Measurements from ENCODE around the gene WDR88. TPM values are rescaled to one million over a fixed set of nuclear protein-coding genes. Genes with fewer than 3 reads are reported as not detected.

Gene WDR88
- total and polyA plus RNA-seq, 2 of the 13 experiments (the other 11 are each of a cell fraction or from before 2014, with no cell fraction given): not detected

DNA sequence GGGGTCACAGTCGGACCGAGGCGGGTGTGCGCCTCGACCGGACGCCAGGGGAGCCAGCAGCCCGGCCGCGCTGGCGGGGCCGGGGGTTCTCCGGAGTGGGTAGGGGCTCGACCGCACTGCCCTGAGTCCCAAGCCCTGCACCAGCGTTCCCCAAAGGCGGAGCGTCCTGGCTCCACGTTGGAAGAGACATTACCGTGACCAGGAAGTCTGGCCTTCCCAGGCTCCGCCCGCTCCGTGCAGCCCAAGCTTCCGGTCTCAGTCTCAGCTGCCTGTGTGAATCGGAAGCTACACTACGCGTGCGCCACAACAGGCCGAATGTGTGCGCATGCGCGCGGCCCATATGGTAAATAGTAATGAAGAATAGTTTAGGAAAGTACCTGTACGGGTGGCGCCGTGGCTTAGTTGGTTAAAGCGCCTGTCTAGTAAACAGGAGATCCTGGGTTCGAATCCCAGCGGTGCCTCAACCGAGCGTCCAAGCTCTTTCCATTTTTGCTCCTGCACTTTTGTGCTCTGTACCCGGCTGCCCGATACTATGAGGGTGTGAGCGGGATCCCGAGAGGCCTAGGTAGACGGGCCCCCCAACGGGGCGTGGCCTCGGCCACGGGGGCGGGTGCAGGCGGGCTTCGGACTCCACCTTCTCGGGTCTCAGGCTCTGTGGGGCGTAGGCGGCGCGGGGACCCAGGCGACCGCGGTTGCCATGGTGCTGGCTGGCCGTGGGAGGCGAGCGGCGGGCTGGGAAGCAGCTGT is 44.9 kb downstream of the WDR88 start (continued):
- TF ChIP-seq ZNF280D (CRISPR knock-in tag; IDR thresholded peaks at IDR 0.05) (peak; percentile 76), ZNF652 (CRISPR knock-in tag; IDR thresholded peaks at IDR 0.05; ENCODE audit: borderline replicate concordance, low read depth) (peak; percentile 58; the same call in 1 of the 2 replicates), PLRG1 (conservative IDR thresholded peaks at IDR 0.05) (no peak), RBFOX2 (IDR thresholded peaks at IDR 0.05; ENCODE audit: low read depth, low read length) (peak; percentile 95), SIX1 (CRISPR knock-in tag; IDR thresholded peaks at IDR 0.05; ENCODE audit: borderline replicate concordance) (peak; percentile 65; the same call in 1 of the 2 replicates), HNRNPK (IDR thresholded peaks at IDR 0.05; ENCODE audit: low read depth, low read length, poor library complexity, severe bottlenecking) (peak; percentile 76), GATA4 (IDR thresholded peaks at IDR 0.05; ENCODE audit: borderline replicate concordance, low read depth) (peak; percentile 73; the same call in 1 of the 2 replicates), PRDM4 (CRISPR knock-in tag; IDR thresholded peaks at IDR 0.05; ENCODE audit: borderline replicate concordance) (no peak), ZNF557 (CRISPR knock-in tag; IDR thresholded peaks at IDR 0.05) (peak; percentile 88), ZNF776 (CRISPR knock-in tag; IDR thresholded peaks at IDR 0.05) (peak; percentile 36; the same call in 1 of the 2 replicates), PPARG (CRISPR knock-in tag; conservative IDR thresholded peaks at IDR 0.05) (no peak; the same call in 1 of the 2 replicates), NR2C2 (CRISPR knock-in tag; IDR thresholded peaks at IDR 0.05; ENCODE audit: borderline replicate concordance) (peak; percentile 65; the same call in 1 of the 2 replicates), TAF1 (CRISPR knock-in tag; IDR thresholded peaks at IDR 0.05) (peak; percentile 92), ERF (CRISPR knock-in tag; IDR thresholded peaks at IDR 0.05) (peak; percentile 78), ZNF276 (CRISPR knock-in tag; IDR thresholded peaks at IDR 0.05; ENCODE audit: low read depth) (no peak), ESRRA (CRISPR knock-in tag; IDR thresholded peaks at IDR 0.05; ENCODE audit: low read depth) (peak; percentile 59; the same call in 1 of the 2 replicates), YEATS2 (CRISPR knock-in tag; IDR thresholded peaks at IDR 0.05; ENCODE audit: borderline replicate concordance) (peak; percentile 68; the same call in 1 of the 2 replicates)
- TF ChIP-seq, protein P1, sequence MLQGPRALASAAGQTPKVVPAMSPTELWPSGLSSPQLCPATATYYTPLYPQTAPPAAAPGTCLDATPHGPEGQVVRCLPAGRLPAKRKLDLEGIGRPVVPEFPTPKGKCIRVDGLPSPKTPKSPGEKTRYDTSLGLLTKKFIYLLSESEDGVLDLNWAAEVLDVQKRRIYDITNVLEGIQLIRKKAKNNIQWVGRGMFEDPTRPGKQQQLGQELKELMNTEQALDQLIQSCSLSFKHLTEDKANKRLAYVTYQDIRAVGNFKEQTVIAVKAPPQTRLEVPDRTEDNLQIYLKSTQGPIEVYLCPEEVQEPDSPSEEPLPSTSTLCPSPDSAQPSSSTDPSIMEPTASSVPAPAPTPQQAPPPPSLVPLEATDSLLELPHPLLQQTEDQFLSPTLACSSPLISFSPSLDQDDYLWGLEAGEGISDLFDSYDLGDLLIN (CRISPR knock-in tag; IDR thresholded peaks at IDR 0.05; ENCODE audit: borderline replicate concordance): peak; percentile 46; the same call in 1 of the 2 replicates
- TF ChIP-seq, protein P2, sequence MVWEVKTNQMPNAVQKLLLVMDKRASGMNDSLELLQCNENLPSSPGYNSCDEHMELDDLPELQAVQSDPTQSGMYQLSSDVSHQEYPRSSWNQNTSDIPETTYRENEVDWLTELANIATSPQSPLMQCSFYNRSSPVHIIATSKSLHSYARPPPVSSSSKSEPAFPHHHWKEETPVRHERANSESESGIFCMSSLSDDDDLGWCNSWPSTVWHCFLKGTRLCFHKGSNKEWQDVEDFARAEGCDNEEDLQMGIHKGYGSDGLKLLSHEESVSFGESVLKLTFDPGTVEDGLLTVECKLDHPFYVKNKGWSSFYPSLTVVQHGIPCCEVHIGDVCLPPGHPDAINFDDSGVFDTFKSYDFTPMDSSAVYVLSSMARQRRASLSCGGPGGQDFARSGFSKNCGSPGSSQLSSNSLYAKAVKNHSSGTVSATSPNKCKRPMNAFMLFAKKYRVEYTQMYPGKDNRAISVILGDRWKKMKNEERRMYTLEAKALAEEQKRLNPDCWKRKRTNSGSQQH (CRISPR knock-in tag; IDR thresholded peaks at IDR 0.05; ENCODE audit: low read depth): peak; percentile 51
